ENCODE data around the gene LIMK2. TPM values are rescaled to one million over a fixed set of nuclear protein-coding genes. Genes with fewer than 3 reads are reported as not detected.
A peak's percentile ranks its signal among the peaks of the same experiment; 100 is the strongest.

The LIMK2 gene
- total RNA-seq, 2 donors from 2014 or later = 27.5 to 79.8 TPM

GRCh38 chr22:31227186-31227585 lies 15.1 kb downstream of the LIMK2 start:
- no peaks in the 10 kb centered on the region for H3K9me3 ChIP-seq
- H3K27ac ChIP-seq = peak overlapping the region in 2 of 4 donors; percentile 78 to 85
- no peak for DNase-seq
- TF ChIP-seq, protein P1, sequence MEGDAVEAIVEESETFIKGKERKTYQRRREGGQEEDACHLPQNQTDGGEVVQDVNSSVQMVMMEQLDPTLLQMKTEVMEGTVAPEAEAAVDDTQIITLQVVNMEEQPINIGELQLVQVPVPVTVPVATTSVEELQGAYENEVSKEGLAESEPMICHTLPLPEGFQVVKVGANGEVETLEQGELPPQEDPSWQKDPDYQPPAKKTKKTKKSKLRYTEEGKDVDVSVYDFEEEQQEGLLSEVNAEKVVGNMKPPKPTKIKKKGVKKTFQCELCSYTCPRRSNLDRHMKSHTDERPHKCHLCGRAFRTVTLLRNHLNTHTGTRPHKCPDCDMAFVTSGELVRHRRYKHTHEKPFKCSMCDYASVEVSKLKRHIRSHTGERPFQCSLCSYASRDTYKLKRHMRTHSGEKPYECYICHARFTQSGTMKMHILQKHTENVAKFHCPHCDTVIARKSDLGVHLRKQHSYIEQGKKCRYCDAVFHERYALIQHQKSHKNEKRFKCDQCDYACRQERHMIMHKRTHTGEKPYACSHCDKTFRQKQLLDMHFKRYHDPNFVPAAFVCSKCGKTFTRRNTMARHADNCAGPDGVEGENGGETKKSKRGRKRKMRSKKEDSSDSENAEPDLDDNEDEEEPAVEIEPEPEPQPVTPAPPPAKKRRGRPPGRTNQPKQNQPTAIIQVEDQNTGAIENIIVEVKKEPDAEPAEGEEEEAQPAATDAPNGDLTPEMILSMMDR (IDR thresholded peaks at IDR 0.05) = no peak
- peaks cover 71% of the 10 kb centered on the region for H3K4me1 ChIP-seq
- no peak for ATAC-seq
- intact Hi-C loops (cut with DNase I) = no loop called here
- H3K36me3 ChIP-seq (replicated peaks in 1 of 2; ENCODE audit: insufficient read depth in 1 of 2, low read depth in 2 of 2) = no peaks in the 10 kb centered on the region
- no peaks in the 10 kb centered on the region for H3K27me3 ChIP-seq
- 17 to 69% methylated on average over 1 of the region's 1 CpG for WGBS, 2 donors
- H3K4me3 ChIP-seq = no peak overlapping the region

DNA sequence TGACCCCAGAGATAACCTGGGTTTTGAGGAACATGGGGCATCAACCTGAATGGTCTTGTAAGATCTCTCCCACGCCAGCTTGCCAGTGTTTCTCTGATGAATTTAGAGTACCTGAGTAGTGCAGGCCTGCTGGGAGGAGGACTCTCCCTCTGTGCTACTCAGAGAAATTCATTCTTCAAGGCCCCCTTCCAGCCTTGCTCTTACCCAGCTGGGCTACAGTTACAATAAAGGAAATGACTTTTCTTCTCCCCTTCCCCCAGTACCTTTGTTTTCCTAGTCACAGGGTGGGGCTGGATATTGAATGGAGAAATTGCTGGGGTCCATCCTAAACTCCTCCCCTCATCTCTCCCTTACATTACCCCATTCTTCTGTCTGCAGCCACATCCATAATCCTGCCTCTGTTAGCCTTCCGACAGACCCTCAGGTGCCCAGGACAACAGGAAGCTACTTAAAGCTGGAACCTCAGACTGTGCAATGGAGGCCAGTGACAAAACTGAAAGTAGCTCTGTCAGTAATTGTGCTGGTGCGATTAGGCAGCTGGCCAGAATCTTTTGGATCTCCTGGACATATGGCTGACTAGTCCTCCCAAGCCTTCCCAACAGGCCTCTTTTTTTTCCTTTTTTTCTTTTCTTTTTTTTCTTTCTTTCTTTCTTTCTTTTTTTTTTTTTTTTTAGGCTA lies 17.4 kb downstream of the LIMK2 start:
- intact Hi-C loops (cut with DNase I) = no loop called here

GRCh38 chr22:31230155-31230870 lies 18.2 kb downstream of the LIMK2 start:
- peaks cover 43% of the 10 kb centered on the region for H3K4me1 ChIP-seq
- peak in 1 of 4 donors; percentile 65 for DNase-seq
- ATAC-seq = peak; percentile 55

More for the DNA sequence above, 17.4 kb downstream of the LIMK2 start:
- 46 to 54% methylated on average over 3 of the region's 3 CpGs for WGBS, 2 donors
- no peaks in the 10 kb centered on the region for H3K27me3 ChIP-seq
- no peak for TF ChIP-seq POLR2A (IDR thresholded peaks at IDR 0.05)
- TF ChIP-seq, protein P1 (IDR thresholded peaks at IDR 0.05) = no peak
- H3K4me1 ChIP-seq = peaks cover 49% of the 10 kb centered on the region
- peak overlapping the region; percentile 40 to 85 (median 70) for H3K27ac ChIP-seq
- H3K9me3 ChIP-seq = no peaks in the 10 kb centered on the region
- DNase-seq (peak; percentile 61 to 85 (median 78)), ATAC-seq (peak; percentile 63)
- H3K4me3 ChIP-seq = no peak overlapping the region
- no peaks in the 10 kb centered on the region for H3K36me3 ChIP-seq (replicated peaks in 1 of 2; ENCODE audit: insufficient read depth in 1 of 2, low read depth in 2 of 2)

DNA sequence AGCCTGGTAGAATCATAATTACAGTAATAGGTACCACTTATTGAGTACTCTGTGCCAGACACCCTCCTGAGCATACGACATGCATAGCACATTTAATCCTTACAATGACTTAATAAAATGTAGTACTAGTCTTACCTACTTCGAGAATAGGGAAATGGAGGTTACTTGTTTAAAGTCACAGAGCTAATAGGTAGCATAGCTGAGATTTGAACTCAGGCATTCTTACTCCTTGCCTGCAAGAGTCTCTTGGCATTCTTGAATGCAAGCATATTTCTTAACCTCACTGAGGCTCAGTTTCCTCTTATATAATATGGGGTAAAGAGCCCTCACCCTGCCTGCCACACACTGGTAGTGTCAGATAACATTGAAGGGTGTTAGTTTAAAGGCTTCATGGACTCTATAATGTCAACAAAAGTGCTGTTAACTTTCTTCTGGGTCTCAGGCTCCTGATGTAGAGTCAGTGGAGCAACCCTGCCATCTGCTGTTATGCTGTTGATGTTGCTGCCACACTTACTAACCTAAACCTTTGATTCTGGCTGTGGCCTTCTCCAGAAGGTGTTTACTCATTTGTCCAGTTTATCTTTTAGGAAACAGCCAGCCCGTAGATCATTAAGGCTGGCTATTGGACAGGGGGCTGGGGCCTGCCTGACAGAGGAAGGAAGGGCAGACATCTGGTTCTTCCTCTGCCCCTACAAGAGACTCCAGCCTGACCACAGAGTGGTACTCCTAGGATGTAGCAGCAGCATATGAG lies 18.9 kb downstream of the LIMK2 start:
- 11 to 21% methylated on average over 3 of the region's 3 CpGs for WGBS, 2 donors
- ATAC-seq (peak; percentile 81), DNase-seq (peak; percentile 71 to 82 (median 76))
- Histone ChIP-seq H3K4me1 (peaks cover 43% of the 10 kb centered on the region), H3K36me3 (replicated peaks in 1 of 2; ENCODE audit: insufficient read depth in 1 of 2, low read depth in 2 of 2) (no peaks in the 10 kb centered on the region), H3K9me3 (no peaks in the 10 kb centered on the region), H3K27me3 (no peaks in the 10 kb centered on the region), H3K4me3 (no peak overlapping the region), H3K27ac (peak overlapping the region; percentile 50 to 85 (median 70))
- intact Hi-C loops (cut with DNase I) = no loop called here
- TF ChIP-seq, protein P1 (IDR thresholded peaks at IDR 0.05) = peak; percentile 66 to 96 (median 89)
- no peak for TF ChIP-seq POLR2A (IDR thresholded peaks at IDR 0.05)

More at GRCh38 chr22:31230155-31230870, 18.2 kb downstream of the LIMK2 start:
- H3K4me3 ChIP-seq = no peak overlapping the region
- no peak for TF ChIP-seq POLR2A (IDR thresholded peaks at IDR 0.05)
- TF ChIP-seq, protein P1 (IDR thresholded peaks at IDR 0.05) = no peak
- H3K9me3 ChIP-seq = no peaks in the 10 kb centered on the region
- 29 to 50% methylated on average over 6 of the region's 6 CpGs for WGBS, 2 donors
- no peaks in the 10 kb centered on the region for H3K36me3 ChIP-seq (replicated peaks in 1 of 2; ENCODE audit: insufficient read depth in 1 of 2, low read depth in 2 of 2)
- H3K27me3 ChIP-seq = no peaks in the 10 kb centered on the region
- H3K27ac ChIP-seq = peak overlapping the region; percentile 50 to 85 (median 70)
- intact Hi-C loops (cut with DNase I) = no loop called here

Data from body of pancreas (tissue), 4 donors.